ENCODE results near the gene WFDC8. TPM values are rescaled to one million over a fixed set of nuclear protein-coding genes. Genes with fewer than 3 reads are reported as not detected.
"Not testable (repeated sequence)": the region's sequence is repeated elsewhere in the genome, so short reads cannot be mapped to it uniquely, and the experiment has no call there.

WFDC8 gene
- total and polyA plus RNA-seq, 2 donors (not counting 1 experiment from before 2014, with no cell fraction given), result not detected

DNA sequence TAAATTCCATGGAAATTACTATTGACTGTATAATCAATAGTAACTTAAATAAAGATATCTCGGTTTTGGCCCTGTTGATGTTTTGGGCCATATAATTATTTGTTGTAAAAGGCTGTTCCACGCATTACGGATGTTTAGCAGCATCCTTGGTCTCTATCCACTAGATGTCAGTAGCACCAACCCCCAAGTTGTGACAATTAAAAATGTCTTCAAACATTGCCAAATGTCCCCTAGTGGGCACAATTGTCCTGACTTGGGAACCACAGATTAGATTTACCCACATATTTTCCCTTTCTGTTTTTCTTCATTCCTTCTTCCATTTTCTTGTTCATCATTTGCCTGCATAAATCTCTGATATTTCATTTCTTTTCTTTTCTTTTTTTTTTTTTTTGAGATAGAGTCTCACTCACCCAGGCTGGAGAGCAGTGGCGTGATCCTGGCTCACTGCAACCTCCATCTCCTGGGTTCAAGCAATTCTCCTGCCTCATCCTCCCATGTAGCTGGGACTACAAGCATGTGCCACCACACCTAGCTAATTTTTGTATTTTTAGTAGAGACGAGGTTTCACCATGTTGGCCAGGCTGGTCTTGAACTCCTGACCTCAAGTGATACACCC is 13.6 kb upstream of the WFDC8 start:
- Histone ChIP-seq H2AFZ (ENCODE audit: low read length) (no peak overlapping the region), H3K36me3 (ENCODE audit: control insufficient read depth, insufficient read depth, low read length) (no peaks in the 10 kb centered on the region), H4K20me1 (ENCODE audit: control insufficient read depth, extremely low read depth, insufficient read depth, low read length) (no peaks in the 10 kb centered on the region), H3K9ac (ENCODE audit: insufficient read depth, low read length) (no peak overlapping the region), H3K27ac (ENCODE audit: insufficient read depth, low read length) (no peak overlapping the region), H3K9me3 (ENCODE audit: control insufficient read depth, insufficient read depth, low read depth, low read length) (no peaks in the 10 kb centered on the region), H3K4me2 (ENCODE audit: extremely low read depth, insufficient read depth, low read length) (no peak overlapping the region), H3K4me1 (ENCODE audit: control insufficient read depth, extremely low read depth, insufficient read depth, low read length) (no peaks in the 10 kb centered on the region), H3K4me3 (replicated peaks in 1 of 4; ENCODE audit: control extremely low read depth in 1 of 4, insufficient read depth in 1 of 4, low read depth in 3 of 4, low read length in 4 of 4) (no peak overlapping the region), H3K27me3 (ENCODE audit: control insufficient read depth, insufficient read depth, low read length) (no peaks in the 10 kb centered on the region), H3K79me2 (ENCODE audit: control insufficient read depth, insufficient read depth, low read length) (no peaks in the 10 kb centered on the region)
- no peak for TF ChIP-seq EZH2 (IDR thresholded peaks at IDR 0.05; ENCODE audit: low read length, missing control alignments)
- TF ChIP-seq, protein P1, sequence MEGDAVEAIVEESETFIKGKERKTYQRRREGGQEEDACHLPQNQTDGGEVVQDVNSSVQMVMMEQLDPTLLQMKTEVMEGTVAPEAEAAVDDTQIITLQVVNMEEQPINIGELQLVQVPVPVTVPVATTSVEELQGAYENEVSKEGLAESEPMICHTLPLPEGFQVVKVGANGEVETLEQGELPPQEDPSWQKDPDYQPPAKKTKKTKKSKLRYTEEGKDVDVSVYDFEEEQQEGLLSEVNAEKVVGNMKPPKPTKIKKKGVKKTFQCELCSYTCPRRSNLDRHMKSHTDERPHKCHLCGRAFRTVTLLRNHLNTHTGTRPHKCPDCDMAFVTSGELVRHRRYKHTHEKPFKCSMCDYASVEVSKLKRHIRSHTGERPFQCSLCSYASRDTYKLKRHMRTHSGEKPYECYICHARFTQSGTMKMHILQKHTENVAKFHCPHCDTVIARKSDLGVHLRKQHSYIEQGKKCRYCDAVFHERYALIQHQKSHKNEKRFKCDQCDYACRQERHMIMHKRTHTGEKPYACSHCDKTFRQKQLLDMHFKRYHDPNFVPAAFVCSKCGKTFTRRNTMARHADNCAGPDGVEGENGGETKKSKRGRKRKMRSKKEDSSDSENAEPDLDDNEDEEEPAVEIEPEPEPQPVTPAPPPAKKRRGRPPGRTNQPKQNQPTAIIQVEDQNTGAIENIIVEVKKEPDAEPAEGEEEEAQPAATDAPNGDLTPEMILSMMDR (conservative IDR thresholded peaks at IDR 0.05 in 1 of 2, IDR thresholded peaks at IDR 0.05 in 1 of 2; ENCODE audit: low read depth in 1 of 2, low read length in 2 of 2), result peak; percentile 43 to 44
- peak; percentile 17 to 19 for DNase-seq (ENCODE audit: low read depth in 2 of 2)

DNA sequence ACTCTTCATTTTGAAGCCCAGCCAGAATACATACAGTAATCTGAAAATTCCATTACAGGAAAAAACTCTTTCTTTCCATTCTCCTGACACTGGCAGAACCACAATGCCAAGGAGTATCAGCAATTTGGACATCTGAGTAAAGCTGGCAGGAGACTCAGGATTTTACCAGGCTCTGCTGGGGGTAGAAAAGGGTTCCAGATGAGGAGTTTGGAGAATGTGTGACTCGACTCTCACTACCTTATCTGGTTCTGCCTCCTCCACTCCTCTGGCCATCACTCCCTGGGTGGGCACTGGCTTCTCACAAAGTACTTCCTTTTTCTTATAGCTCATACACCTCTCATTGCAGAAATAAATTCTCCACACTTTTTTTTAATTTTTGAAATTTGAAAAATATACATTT is 10.6 kb upstream of the WFDC8 start:
- no peaks in the 10 kb centered on the region for H3K9me3 ChIP-seq (ENCODE audit: control insufficient read depth, insufficient read depth, low read depth, low read length)
- no peaks in the 10 kb centered on the region for H3K27me3 ChIP-seq (ENCODE audit: control insufficient read depth, insufficient read depth, low read length)
- no peaks in the 10 kb centered on the region for H3K79me2 ChIP-seq (ENCODE audit: control insufficient read depth, insufficient read depth, low read length)
- TF ChIP-seq, protein P1 (conservative IDR thresholded peaks at IDR 0.05 in 1 of 2, IDR thresholded peaks at IDR 0.05 in 1 of 2; ENCODE audit: low read depth in 1 of 2, low read length in 2 of 2), result no peak
- no peak for TF ChIP-seq EZH2 (IDR thresholded peaks at IDR 0.05; ENCODE audit: low read length, missing control alignments)
- H4K20me1 ChIP-seq (ENCODE audit: control insufficient read depth, extremely low read depth, insufficient read depth, low read length), result no peaks in the 10 kb centered on the region
- H3K27ac ChIP-seq (ENCODE audit: insufficient read depth, low read length), result no peak overlapping the region
- no peak overlapping the region for H3K4me2 ChIP-seq (ENCODE audit: extremely low read depth, insufficient read depth, low read length)
- no peak overlapping the region for H2AFZ ChIP-seq (ENCODE audit: low read length)
- H3K36me3 ChIP-seq (ENCODE audit: control insufficient read depth, insufficient read depth, low read length), result no peaks in the 10 kb centered on the region
- no peaks in the 10 kb centered on the region for H3K4me1 ChIP-seq (ENCODE audit: control insufficient read depth, extremely low read depth, insufficient read depth, low read length)
- DNase-seq (ENCODE audit: low read depth in 2 of 2), result no peak
- no peak overlapping the region for H3K9ac ChIP-seq (ENCODE audit: insufficient read depth, low read length)
- H3K4me3 ChIP-seq (replicated peaks in 1 of 4; ENCODE audit: control extremely low read depth in 1 of 4, insufficient read depth in 1 of 4, low read depth in 3 of 4, low read length in 4 of 4), result no peak overlapping the region

DNA sequence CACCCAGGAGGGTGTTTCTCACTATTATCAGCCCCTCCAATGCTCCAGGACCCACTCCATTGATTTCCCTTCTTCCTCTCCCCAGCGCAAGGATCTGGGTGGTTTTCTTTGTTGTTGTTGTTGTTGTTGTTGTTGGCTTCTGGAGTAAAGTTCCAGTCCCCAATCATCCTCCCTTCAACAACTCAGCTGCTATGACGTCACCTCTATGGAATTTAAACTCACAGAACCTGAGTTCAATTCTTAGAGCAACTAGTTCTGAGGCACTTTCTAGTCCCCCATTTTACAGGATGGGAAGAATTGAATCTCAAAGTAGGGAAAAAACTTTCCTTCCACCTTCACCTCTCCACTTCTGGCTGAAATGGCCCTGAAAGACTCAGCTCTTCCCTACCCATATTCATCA is 9.7 kb upstream of the WFDC8 start:
- Histone ChIP-seq H3K79me2 (ENCODE audit: control insufficient read depth, insufficient read depth, low read length) (no peaks in the 10 kb centered on the region), H3K4me2 (ENCODE audit: extremely low read depth, insufficient read depth, low read length) (no peak overlapping the region), H3K4me1 (ENCODE audit: control insufficient read depth, extremely low read depth, insufficient read depth, low read length) (no peaks in the 10 kb centered on the region), H3K36me3 (ENCODE audit: control insufficient read depth, insufficient read depth, low read length) (no peaks in the 10 kb centered on the region), H3K27ac (ENCODE audit: insufficient read depth, low read length) (no peak overlapping the region), H4K20me1 (ENCODE audit: control insufficient read depth, extremely low read depth, insufficient read depth, low read length) (no peaks in the 10 kb centered on the region), H3K4me3 (replicated peaks in 1 of 4; ENCODE audit: control extremely low read depth in 1 of 4, insufficient read depth in 1 of 4, low read depth in 3 of 4, low read length in 4 of 4) (no peak overlapping the region), H3K9ac (ENCODE audit: insufficient read depth, low read length) (no peak overlapping the region), H3K27me3 (ENCODE audit: control insufficient read depth, insufficient read depth, low read length) (no peaks in the 10 kb centered on the region), H3K9me3 (ENCODE audit: control insufficient read depth, insufficient read depth, low read depth, low read length) (no peaks in the 10 kb centered on the region), H2AFZ (ENCODE audit: low read length) (no peak overlapping the region)
- DNase-seq (ENCODE audit: low read depth in 2 of 2), result no peak
- TF ChIP-seq EZH2 (IDR thresholded peaks at IDR 0.05; ENCODE audit: low read length, missing control alignments), result no peak
- TF ChIP-seq, protein P1 (conservative IDR thresholded peaks at IDR 0.05 in 1 of 2, IDR thresholded peaks at IDR 0.05 in 1 of 2; ENCODE audit: low read depth in 1 of 2, low read length in 2 of 2), result no peak

DNA sequence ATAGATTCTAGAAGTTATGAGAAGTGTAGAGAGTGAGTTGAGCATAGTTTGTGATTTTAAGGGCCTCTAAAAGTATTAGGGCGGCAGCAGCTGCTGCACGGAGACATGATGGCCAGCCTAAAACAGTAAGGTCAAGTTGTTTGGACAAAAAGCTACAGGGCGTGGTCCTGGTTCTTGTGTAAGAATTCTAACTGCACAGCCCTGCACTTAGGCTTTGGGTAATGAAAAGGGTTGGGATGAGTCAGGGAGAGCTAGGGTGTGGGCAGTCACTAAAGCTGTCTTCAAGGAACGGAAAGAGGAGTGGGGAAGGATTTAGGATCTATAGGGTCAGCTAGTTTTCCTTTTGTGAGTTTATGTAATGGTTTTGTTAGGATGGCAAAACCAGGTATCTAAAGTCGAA is 6.9 kb upstream of the WFDC8 start:
- not testable (repeated sequence) for H2AFZ ChIP-seq (ENCODE audit: low read length); H3K79me2 ChIP-seq (ENCODE audit: control insufficient read depth, insufficient read depth, low read length); H3K9ac ChIP-seq (ENCODE audit: insufficient read depth, low read length); H3K4me2 ChIP-seq (ENCODE audit: extremely low read depth, insufficient read depth, low read length); H4K20me1 ChIP-seq (ENCODE audit: control insufficient read depth, extremely low read depth, insufficient read depth, low read length); DNase-seq (ENCODE audit: low read depth in 2 of 2); H3K27ac ChIP-seq (ENCODE audit: insufficient read depth, low read length); H3K27me3 ChIP-seq (ENCODE audit: control insufficient read depth, insufficient read depth, low read length); H3K4me3 ChIP-seq (replicated peaks in 1 of 4; ENCODE audit: control extremely low read depth in 1 of 4, insufficient read depth in 1 of 4, low read depth in 3 of 4, low read length in 4 of 4); H3K36me3 ChIP-seq (ENCODE audit: control insufficient read depth, insufficient read depth, low read length); H3K9me3 ChIP-seq (ENCODE audit: control insufficient read depth, insufficient read depth, low read depth, low read length); H3K4me1 ChIP-seq (ENCODE audit: control insufficient read depth, extremely low read depth, insufficient read depth, low read length)

DNA sequence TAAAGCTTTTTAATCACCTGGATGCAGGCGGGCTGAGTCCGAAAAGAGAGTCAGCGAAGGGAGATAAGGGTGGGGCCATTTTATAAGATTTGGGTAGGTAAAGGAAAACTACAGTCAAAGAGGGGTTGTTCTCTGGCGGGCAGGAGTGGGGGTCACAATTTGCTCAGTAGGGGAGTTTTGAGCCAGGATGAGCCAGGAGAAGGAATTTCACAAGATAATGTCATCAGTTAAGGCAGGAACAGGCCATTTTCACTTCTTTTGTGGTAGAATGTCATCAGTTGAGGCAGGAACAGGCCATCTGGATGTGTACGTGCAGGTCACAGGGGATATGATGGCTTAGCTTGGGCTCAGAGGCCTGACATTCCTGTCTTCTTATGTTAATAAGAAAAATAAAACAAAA is 5.2 kb upstream of the WFDC8 start:
- not testable (repeated sequence) for H2AFZ ChIP-seq (ENCODE audit: low read length); H3K27ac ChIP-seq (ENCODE audit: insufficient read depth, low read length); H3K36me3 ChIP-seq (ENCODE audit: control insufficient read depth, insufficient read depth, low read length); DNase-seq (ENCODE audit: low read depth in 2 of 2); H3K79me2 ChIP-seq (ENCODE audit: control insufficient read depth, insufficient read depth, low read length); H3K4me3 ChIP-seq (replicated peaks in 1 of 4; ENCODE audit: control extremely low read depth in 1 of 4, insufficient read depth in 1 of 4, low read depth in 3 of 4, low read length in 4 of 4); H3K4me2 ChIP-seq (ENCODE audit: extremely low read depth, insufficient read depth, low read length); H3K27me3 ChIP-seq (ENCODE audit: control insufficient read depth, insufficient read depth, low read length); H3K9ac ChIP-seq (ENCODE audit: insufficient read depth, low read length); H3K9me3 ChIP-seq (ENCODE audit: control insufficient read depth, insufficient read depth, low read depth, low read length); H4K20me1 ChIP-seq (ENCODE audit: control insufficient read depth, extremely low read depth, insufficient read depth, low read length); H3K4me1 ChIP-seq (ENCODE audit: control insufficient read depth, extremely low read depth, insufficient read depth, low read length)

Measured in fibroblast of lung (primary cell).